WTC11 (cell line): Measurements from ENCODE around the gene FGF3. TPM values are rescaled to one million over a fixed set of nuclear protein-coding genes. Genes with fewer than 3 reads are reported as not detected.

Experiments used
- ATAC-seq: fragments of 200-7000 bp; cut with Tn5 transposase; 2 replicates; pipeline ENCODE4 v1.10.0; 2021; ENCODE audit warnings: mild to moderate bottlenecking, moderate library complexity
- CTCF ChIA-PET: fragments of 300-600 bp; sonication (Branson Sonifier 250); formaldehyde crosslinking; loops from one replicate; lab custom pipeline; 2021; ENCODE audit warnings: antibody characterized with exemption; lab: Charles Lee
- POLR2A ChIA-PET: fragments of 350-600 bp; sonication (Branson Sonifier 250); formaldehyde crosslinking; loops from one replicate; lab custom pipeline; 2021; ENCODE audit warnings: antibody characterized with exemption; lab: Charles Lee
- DNase-seq: peaks from one replicate; pipeline ENCODE4 v3.0.0; 2021; ENCODE audit warnings: low spot score
- H3K27ac Mint-ChIP-seq: 2 replicates; pipeline ENCODE4 v1.8.0; 2021; ENCODE audit warnings: mixed read lengths
- H3K27me3 Mint-ChIP-seq: 2 replicates; pipeline ENCODE4 v1.8.0; 2021; ENCODE audit warnings: low read depth, mild to moderate bottlenecking, moderate library complexity, mixed read lengths
- H3K36me3 Mint-ChIP-seq: 2 replicates; pipeline ENCODE4 v1.8.0; 2021; ENCODE audit warnings: mixed read lengths
- H3K4me1 Mint-ChIP-seq: 2 replicates; pipeline ENCODE4 v1.8.0; 2022; ENCODE audit warnings: mixed read lengths
- H3K4me3 Mint-ChIP-seq: 2 replicates; pipeline ENCODE4 v1.8.0; 2021; ENCODE audit warnings: mild to moderate bottlenecking, moderate library complexity, mixed read lengths
- H3K9me3 Mint-ChIP-seq: 2 replicates; pipeline ENCODE4 v1.8.0; 2021; ENCODE audit warnings: mixed read lengths
- CREM ChIP-seq: sonication (generic); formaldehyde crosslinking; IDR thresholded peaks from 2 replicates; pipeline ENCODE4 v1.8.1; 2022; ENCODE audit warnings: mild to moderate bottlenecking, missing genetic modification reagents, moderate library complexity
- FOXK1 ChIP-seq: sonication (generic); formaldehyde crosslinking; IDR thresholded peaks from 2 replicates; pipeline ENCODE4 v1.8.0; 2022; ENCODE audit warnings: mild to moderate bottlenecking, moderate library complexity, missing genetic modification reagents
- FOXP1 ChIP-seq: sonication (generic); formaldehyde crosslinking; IDR thresholded peaks from 2 replicates; pipeline ENCODE4 v1.8.0; 2022; ENCODE audit warnings: missing genetic modification reagents, mild to moderate bottlenecking, moderate library complexity, borderline replicate concordance
- MLX ChIP-seq: sonication (generic); formaldehyde crosslinking; IDR thresholded peaks from 2 replicates; pipeline ENCODE4 v1.8.1; 2023; ENCODE audit warnings: mild to moderate bottlenecking, missing genetic modification reagents, moderate library complexity
- MXD4 ChIP-seq: fragments of 250-450 bp; sonication (Bioruptor Pico); IDR thresholded peaks from 2 replicates; pipeline ENCODE4 v1.8.0; 2021; ENCODE audit warnings: mild to moderate bottlenecking, moderate library complexity, borderline replicate concordance
- NFYB ChIP-seq: sonication (generic); formaldehyde crosslinking; conservative IDR thresholded peaks from 2 replicates; pipeline ENCODE4 v1.8.0; 2022; ENCODE audit warnings: low read depth, missing genetic modification reagents
- OVOL2 ChIP-seq: fragments of 250-450 bp; sonication (Bioruptor Pico); IDR thresholded peaks from 2 replicates; pipeline ENCODE4 v1.9.0; 2021; ENCODE audit warnings: mild to moderate bottlenecking, borderline replicate concordance
- PRDM15 ChIP-seq: sonication (generic); formaldehyde crosslinking; IDR thresholded peaks from 2 replicates; pipeline ENCODE4 v1.8.0; 2022; ENCODE audit warnings: missing genetic modification reagents
- SOX15 ChIP-seq: fragments of 250-450 bp; sonication (Bioruptor Pico); IDR thresholded peaks from 2 replicates; pipeline ENCODE4 v1.9.0; 2021; ENCODE audit warnings: mild to moderate bottlenecking
- SP1 ChIP-seq: sonication (generic); formaldehyde crosslinking; conservative IDR thresholded peaks from 2 replicates; pipeline ENCODE4 v1.8.1; 2022; ENCODE audit warnings: missing genetic modification reagents
- USF2 ChIP-seq: sonication (generic); formaldehyde crosslinking; IDR thresholded peaks from 2 replicates; pipeline ENCODE4 v1.8.1; 2023; ENCODE audit warnings: mild to moderate bottlenecking, missing genetic modification reagents, moderate library complexity
- ZBTB21 ChIP-seq: sonication (generic); formaldehyde crosslinking; IDR thresholded peaks from 2 replicates; pipeline ENCODE4 v1.8.1; 2023; ENCODE audit warnings: mild to moderate bottlenecking, missing genetic modification reagents, borderline replicate concordance
- ZNF219 ChIP-seq: sonication (generic); formaldehyde crosslinking; IDR thresholded peaks from 2 replicates; pipeline ENCODE4 v1.8.0; 2023; ENCODE audit warnings: missing genetic modification reagents, mild to moderate bottlenecking, borderline replicate concordance
- ZNF423 ChIP-seq: fragments of 250-450 bp; sonication (Bioruptor Pico); IDR thresholded peaks from 2 replicates; pipeline ENCODE4 v2.1.2; 2022; ENCODE audit warnings: mild to moderate bottlenecking, moderate library complexity
- ZSCAN18 ChIP-seq: fragments of 250-450 bp; sonication (Bioruptor Pico); IDR thresholded peaks from 2 replicates; pipeline ENCODE4 v2.1.2; 2022; ENCODE audit warnings: mild to moderate bottlenecking, moderate library complexity
- total RNA-seq: library from RNA; stranded (reverse); gene quantifications from 3 replicates; pipeline ENCODE4 v1.2.3, GENCODE V29; 2021
- TF ChIP-seq, protein P1 (sequence below): fragments of 200-600 bp; IDR thresholded peaks from 2 replicates; pipeline ENCODE4 v1.8.0; 2022; ENCODE audit warnings: antibody characterized with exemption
- TF ChIP-seq, protein P2 (sequence below): sonication (generic); formaldehyde crosslinking; IDR thresholded peaks from 2 replicates; pipeline ENCODE4 v1.8.0; 2022; ENCODE audit warnings: mild to moderate bottlenecking, missing genetic modification reagents
- TF ChIP-seq, protein P3 (sequence below): sonication (generic); formaldehyde crosslinking; IDR thresholded peaks from 2 replicates; pipeline ENCODE4 v1.8.0; 2022; ENCODE audit warnings: mild to moderate bottlenecking, missing genetic modification reagents
- TF ChIP-seq, protein P4 (sequence below): sonication (generic); formaldehyde crosslinking; IDR thresholded peaks from 2 replicates; pipeline ENCODE4 v1.8.0; 2023; ENCODE audit warnings: missing genetic modification reagents, mild to moderate bottlenecking, borderline replicate concordance

FGF3 gene
- total RNA-seq, 1 experiment from 2014 or later, result not detected

GRCh38 chr11:69817265-69818230 lies 1.7 kb downstream of the FGF3 start:
- peak overlapping the region; percentile 50 for H3K4me3 Mint-ChIP-seq
- ChIA-PET POLR2A (interaction anchor here (0.6 kb wide), 3 partner anchors 97 to 287 kb away, joined by 3 to 10 read pairs (median 4); no protein-coding TSS in a partner anchor), CTCF (interaction anchor here (0.6 to 1.4 kb wide), 13 partner anchors 7 to 148 kb away, joined by 3 to 12 read pairs (median 3); no protein-coding TSS in a partner anchor)
- ATAC-seq, result peak; percentile 27
- H3K4me1 Mint-ChIP-seq, result peaks cover 7% of the 10 kb centered on the region; the same call in 1 of the 2 replicates
- H3K27me3 Mint-ChIP-seq, result peaks cover 90% of the 10 kb centered on the region
- no peaks in the 10 kb centered on the region for H3K36me3 Mint-ChIP-seq
- no peak overlapping the region for H3K27ac Mint-ChIP-seq
- DNase-seq, result peak; percentile 43
- no peaks in the 10 kb centered on the region for H3K9me3 Mint-ChIP-seq
- TF ChIP-seq, protein P1, sequence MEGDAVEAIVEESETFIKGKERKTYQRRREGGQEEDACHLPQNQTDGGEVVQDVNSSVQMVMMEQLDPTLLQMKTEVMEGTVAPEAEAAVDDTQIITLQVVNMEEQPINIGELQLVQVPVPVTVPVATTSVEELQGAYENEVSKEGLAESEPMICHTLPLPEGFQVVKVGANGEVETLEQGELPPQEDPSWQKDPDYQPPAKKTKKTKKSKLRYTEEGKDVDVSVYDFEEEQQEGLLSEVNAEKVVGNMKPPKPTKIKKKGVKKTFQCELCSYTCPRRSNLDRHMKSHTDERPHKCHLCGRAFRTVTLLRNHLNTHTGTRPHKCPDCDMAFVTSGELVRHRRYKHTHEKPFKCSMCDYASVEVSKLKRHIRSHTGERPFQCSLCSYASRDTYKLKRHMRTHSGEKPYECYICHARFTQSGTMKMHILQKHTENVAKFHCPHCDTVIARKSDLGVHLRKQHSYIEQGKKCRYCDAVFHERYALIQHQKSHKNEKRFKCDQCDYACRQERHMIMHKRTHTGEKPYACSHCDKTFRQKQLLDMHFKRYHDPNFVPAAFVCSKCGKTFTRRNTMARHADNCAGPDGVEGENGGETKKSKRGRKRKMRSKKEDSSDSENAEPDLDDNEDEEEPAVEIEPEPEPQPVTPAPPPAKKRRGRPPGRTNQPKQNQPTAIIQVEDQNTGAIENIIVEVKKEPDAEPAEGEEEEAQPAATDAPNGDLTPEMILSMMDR, result no peak
- TF ChIP-seq CREM (no peak), MLX (no peak), ZSCAN18 (CRISPR knock-in tag) (no peak), MXD4 (CRISPR knock-in tag) (no peak), NFYB (no peak), FOXP1 (no peak), ZNF423 (CRISPR knock-in tag) (peak; percentile 31; the same call in 1 of the 2 replicates), SOX15 (CRISPR knock-in tag) (no peak), OVOL2 (CRISPR knock-in tag) (no peak), ZNF219 (no peak), ZBTB21 (0 out of 2 replicates have a peak, but pooled peaks have one; percentile 18), USF2 (CRISPR knock-in tag) (no peak), FOXK1 (no peak), SP1 (CRISPR knock-in tag) (no peak), PRDM15 (CRISPR knock-in tag) (peak; percentile 92)
- TF ChIP-seq, protein P2, sequence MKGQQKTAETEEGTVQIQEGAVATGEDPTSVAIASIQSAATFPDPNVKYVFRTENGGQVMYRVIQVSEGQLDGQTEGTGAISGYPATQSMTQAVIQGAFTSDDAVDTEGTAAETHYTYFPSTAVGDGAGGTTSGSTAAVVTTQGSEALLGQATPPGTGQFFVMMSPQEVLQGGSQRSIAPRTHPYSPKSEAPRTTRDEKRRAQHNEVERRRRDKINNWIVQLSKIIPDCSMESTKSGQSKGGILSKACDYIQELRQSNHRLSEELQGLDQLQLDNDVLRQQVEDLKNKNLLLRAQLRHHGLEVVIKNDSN (CRISPR knock-in tag), result no peak
- TF ChIP-seq, protein P3, sequence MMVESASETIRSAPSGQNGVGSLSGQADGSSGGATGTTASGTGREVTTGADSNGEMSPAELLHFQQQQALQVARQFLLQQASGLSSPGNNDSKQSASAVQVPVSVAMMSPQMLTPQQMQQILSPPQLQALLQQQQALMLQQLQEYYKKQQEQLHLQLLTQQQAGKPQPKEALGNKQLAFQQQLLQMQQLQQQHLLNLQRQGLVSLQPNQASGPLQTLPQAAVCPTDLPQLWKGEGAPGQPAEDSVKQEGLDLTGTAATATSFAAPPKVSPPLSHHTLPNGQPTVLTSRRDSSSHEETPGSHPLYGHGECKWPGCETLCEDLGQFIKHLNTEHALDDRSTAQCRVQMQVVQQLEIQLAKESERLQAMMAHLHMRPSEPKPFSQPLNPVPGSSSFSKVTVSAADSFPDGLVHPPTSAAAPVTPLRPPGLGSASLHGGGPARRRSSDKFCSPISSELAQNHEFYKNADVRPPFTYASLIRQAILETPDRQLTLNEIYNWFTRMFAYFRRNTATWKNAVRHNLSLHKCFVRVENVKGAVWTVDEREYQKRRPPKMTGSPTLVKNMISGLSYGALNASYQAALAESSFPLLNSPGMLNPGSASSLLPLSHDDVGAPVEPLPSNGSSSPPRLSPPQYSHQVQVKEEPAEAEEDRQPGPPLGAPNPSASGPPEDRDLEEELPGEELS (CRISPR knock-in tag), result no peak
- TF ChIP-seq, protein P4, sequence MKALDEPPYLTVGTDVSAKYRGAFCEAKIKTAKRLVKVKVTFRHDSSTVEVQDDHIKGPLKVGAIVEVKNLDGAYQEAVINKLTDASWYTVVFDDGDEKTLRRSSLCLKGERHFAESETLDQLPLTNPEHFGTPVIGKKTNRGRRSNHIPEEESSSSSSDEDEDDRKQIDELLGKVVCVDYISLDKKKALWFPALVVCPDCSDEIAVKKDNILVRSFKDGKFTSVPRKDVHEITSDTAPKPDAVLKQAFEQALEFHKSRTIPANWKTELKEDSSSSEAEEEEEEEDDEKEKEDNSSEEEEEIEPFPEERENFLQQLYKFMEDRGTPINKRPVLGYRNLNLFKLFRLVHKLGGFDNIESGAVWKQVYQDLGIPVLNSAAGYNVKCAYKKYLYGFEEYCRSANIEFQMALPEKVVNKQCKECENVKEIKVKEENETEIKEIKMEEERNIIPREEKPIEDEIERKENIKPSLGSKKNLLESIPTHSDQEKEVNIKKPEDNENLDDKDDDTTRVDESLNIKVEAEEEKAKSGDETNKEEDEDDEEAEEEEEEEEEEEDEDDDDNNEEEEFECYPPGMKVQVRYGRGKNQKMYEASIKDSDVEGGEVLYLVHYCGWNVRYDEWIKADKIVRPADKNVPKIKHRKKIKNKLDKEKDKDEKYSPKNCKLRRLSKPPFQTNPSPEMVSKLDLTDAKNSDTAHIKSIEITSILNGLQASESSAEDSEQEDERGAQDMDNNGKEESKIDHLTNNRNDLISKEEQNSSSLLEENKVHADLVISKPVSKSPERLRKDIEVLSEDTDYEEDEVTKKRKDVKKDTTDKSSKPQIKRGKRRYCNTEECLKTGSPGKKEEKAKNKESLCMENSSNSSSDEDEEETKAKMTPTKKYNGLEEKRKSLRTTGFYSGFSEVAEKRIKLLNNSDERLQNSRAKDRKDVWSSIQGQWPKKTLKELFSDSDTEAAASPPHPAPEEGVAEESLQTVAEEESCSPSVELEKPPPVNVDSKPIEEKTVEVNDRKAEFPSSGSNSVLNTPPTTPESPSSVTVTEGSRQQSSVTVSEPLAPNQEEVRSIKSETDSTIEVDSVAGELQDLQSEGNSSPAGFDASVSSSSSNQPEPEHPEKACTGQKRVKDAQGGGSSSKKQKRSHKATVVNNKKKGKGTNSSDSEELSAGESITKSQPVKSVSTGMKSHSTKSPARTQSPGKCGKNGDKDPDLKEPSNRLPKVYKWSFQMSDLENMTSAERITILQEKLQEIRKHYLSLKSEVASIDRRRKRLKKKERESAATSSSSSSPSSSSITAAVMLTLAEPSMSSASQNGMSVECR (CRISPR knock-in tag), result 0 out of 2 replicates have a peak, but pooled peaks have one; percentile 49
